Measurements from ENCODE around the gene MCFD2. TPM values are rescaled to one million over a fixed set of nuclear protein-coding genes. Genes with fewer than 3 reads are reported as not detected.

MCFD2 gene
- 88.2 and 123 TPM in 2 replicates for polyA plus RNA-seq (2012; rRNA removed)
- 123 and 126 TPM in 2 replicates for polyA plus RNA-seq (2012; cell fraction: cytosol; rRNA removed)
- polyA plus RNA-seq (2012; cell fraction: nucleus; rRNA removed): 41.1 and 69.7 TPM in 2 replicates

DNA sequence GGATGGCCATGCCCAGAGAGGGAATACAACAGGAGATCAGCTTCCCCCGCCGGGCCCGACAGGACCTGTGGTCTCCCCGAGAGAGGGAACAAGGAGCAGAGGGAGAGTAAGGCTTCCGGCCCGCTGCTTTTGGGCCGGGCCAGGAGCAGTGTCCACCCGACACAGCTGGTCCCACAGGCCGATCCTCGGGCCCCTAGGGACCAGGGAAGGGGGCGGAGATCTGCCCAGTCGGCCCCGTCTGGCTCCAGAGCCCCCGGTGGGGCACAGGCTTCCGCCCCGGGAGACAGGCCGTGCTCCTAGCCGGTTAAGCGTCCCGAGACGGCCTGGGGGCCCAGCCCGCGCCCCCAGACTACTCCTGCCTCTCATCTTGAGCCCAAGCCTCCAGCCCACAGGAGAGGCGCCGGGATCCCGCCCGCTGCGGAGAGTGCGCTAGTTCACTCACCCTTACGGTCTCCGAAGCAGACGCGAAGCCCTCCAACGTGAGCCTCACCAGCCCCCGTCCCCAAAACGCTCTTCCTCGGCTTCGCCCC, at the start of gene MCFD2:
Gene MCFD2 (minus strand): TSS at position 526 of the 530 bp plus-strand sequence. CDS start 6,635 bp downstream, outside the sequence.
- Histone ChIP-seq H3K27ac (ENCODE audit: low read depth in 2 of 2, low read length in 1 of 2) (peak within 1 kb of the TSS; percentile 90 to 93), H3F3A (replicated peaks; ENCODE audit: insufficient read depth) (peaks cover 13% of the 10 kb centered on the region), H3K4me3 (ENCODE audit: low read depth in 2 of 2, low read length in 1 of 2) (peak within 1 kb of the TSS; percentile 77 to 81), H3K9ac (peak within 1 kb of the TSS; percentile 93), H4K20me1 (ENCODE audit: insufficient read depth) (peaks cover 19% of the 10 kb centered on the region; the same call in 1 of the 2 replicates), H3K4me1 (ENCODE audit: control insufficient read depth in 1 of 2, insufficient read depth in 2 of 2, low read depth in 1 of 2, low read length in 1 of 2) (peaks cover 15 to 21% of the 10 kb centered on the region in 2 experiments; a peak in 3 of 4 replicates), H3K9me3 (no peaks in the 10 kb centered on the region), H3K36me3 (replicated peaks in 1 of 2; ENCODE audit: control insufficient read depth in 1 of 2, insufficient read depth in 2 of 2, low read length in 1 of 2) (peaks cover 10 to 26% of the 10 kb centered on the region in 2 experiments), H2AFZ (ENCODE audit: low read depth) (peak within 1 kb of the TSS; percentile 76), H3K9me2 (no peaks in the 10 kb centered on the region), H3K4me2 (peak within 1 kb of the TSS; percentile 83), H3K27me3 (ENCODE audit: insufficient read depth) (no peaks in the 10 kb centered on the region), H3K79me2 (ENCODE audit: insufficient read depth) (peaks cover 67% of the 10 kb centered on the region)
- ChIA-PET CTCF (interaction anchor here (1.0 to 12.2 kb wide), 7 partner anchors 11 to 408 kb away, joined by 3 to 107 read pairs (median 4); no protein-coding TSS in a partner anchor), POLR2A (interaction anchor here (0.9 to 1.4 kb wide), 4 partner anchors 9 to 413 kb away, joined by 3 to 4 read pairs (median 4); no protein-coding TSS in a partner anchor)
- TF ChIP-seq RFX5 (IDR thresholded peaks at IDR 0.05; ENCODE audit: low read length) (no peak), RCOR1 (IDR thresholded peaks at IDR 0.05; ENCODE audit: low read length) (no peak), YY1 (IDR thresholded peaks at IDR 0.05; ENCODE audit: low read depth) (no peak; the same call in 1 of the 2 replicates), SMC3 (IDR thresholded peaks at IDR 0.05; ENCODE audit: low read depth, low read length) (no peak), TAF1 (IDR thresholded peaks at IDR 0.05; ENCODE audit: borderline replicate concordance, low read depth, low read length) (no peak), TEAD4 (IDR thresholded peaks at IDR 0.05; ENCODE audit: borderline replicate concordance, insufficient read depth) (no peak), SIN3A (IDR thresholded peaks at IDR 0.05; ENCODE audit: borderline replicate concordance, low read depth, low read length) (peak; percentile 37; the same call in 1 of the 2 replicates)
- DNase-seq: no peak
- WGBS (ENCODE audit: low lambda C conversion rate): 3% methylated on average over 17 of the region's 38 CpGs

- Histone ChIP-seq H3K4me1 (ENCODE audit: control insufficient read depth in 1 of 2, insufficient read depth in 2 of 2, low read depth in 1 of 2, low read length in 1 of 2) (peaks cover 8 to 38% of the 10 kb centered on the region in 2 experiments; a peak in 3 of 4 replicates), H3K79me2 (ENCODE audit: insufficient read depth) (peaks cover 44% of the 10 kb centered on the region; the same call in 1 of the 2 replicates), H3K9me3 (no peaks in the 10 kb centered on the region), H3K9me2 (no peaks in the 10 kb centered on the region), H3K9ac (no peak overlapping the region), H4K20me1 (ENCODE audit: insufficient read depth) (no peaks in the 10 kb centered on the region), H3F3A (replicated peaks; ENCODE audit: insufficient read depth) (peaks cover 28% of the 10 kb centered on the region), H2AFZ (ENCODE audit: low read depth) (no peak overlapping the region), H3K27ac (ENCODE audit: low read depth in 2 of 2, low read length in 1 of 2) (peak overlapping the region in 1 of 2 experiments; percentile 54; a peak in 2 of 4 replicates), H3K27me3 (ENCODE audit: insufficient read depth) (no peaks in the 10 kb centered on the region), H3K4me2 (peak overlapping the region; percentile 48), H3K4me3 (ENCODE audit: low read depth in 2 of 2, low read length in 1 of 2) (no peak overlapping the region), H3K36me3 (replicated peaks in 1 of 2; ENCODE audit: control insufficient read depth in 1 of 2, insufficient read depth in 2 of 2, low read length in 1 of 2) (peaks cover 5 to 8% of the 10 kb centered on the region in 2 experiments)
- POLR2A ChIA-PET: no interaction called here
- CTCF ChIA-PET: interaction anchor here (0.6 to 2.3 kb wide), 2 partner anchors 358 to 369 kb away, joined by 3 to 7 read pairs; no protein-coding TSS in a partner anchor
- no peak for DNase-seq
- WGBS (ENCODE audit: low lambda C conversion rate): 80% methylated on average over 12 of the region's 12 CpGs
- TF ChIP-seq NFIC (IDR thresholded peaks at IDR 0.05; ENCODE audit: borderline replicate concordance): peak; percentile 59; the same call in 1 of the 2 replicates
- TF ChIP-seq EZH2phosphoT487 (IDR thresholded peaks at IDR 0.05; ENCODE audit: borderline replicate concordance, low read depth): no peak
- TF ChIP-seq TCF12 (IDR thresholded peaks at IDR 0.05): no peak
- TF ChIP-seq IRF3 (IDR thresholded peaks at IDR 0.05; ENCODE audit: low read depth, low read length): no peak
- TF ChIP-seq GABPA (IDR thresholded peaks at IDR 0.05; ENCODE audit: low read depth): no peak
These were observed 49.4 kb upstream of the MCFD2 start for GRCh38 chr2:46964835-46965560.

All from SK-N-SH (cell line).